Common myeloid progenitor, CD34-positive (primary cell): ENCODE measurements around the gene PNLIPRP1.

Experiments
- CTCF ChIA-PET: fragments of 350-600 bp; sonication (Branson Sonifier 250); formaldehyde crosslinking; loops from one replicate; lab custom pipeline; 2021; ENCODE audit warnings: antibody characterized with exemption; lab: Charles Lee
- POLR2A ChIA-PET: fragments of 350-600 bp; sonication (Branson Sonifier 250); formaldehyde crosslinking; loops from one replicate; lab custom pipeline; 2021; ENCODE audit warnings: antibody characterized with exemption; lab: Charles Lee
- DNase-seq, 3 donors: peaks; one replicate each; pipeline versions ENCODE4 v3.0.0 to v3.0.0-alpha.2; 2013
- H3K27ac ChIP-seq, 2 experiments: 1 replicate in 1 of 2; 2 replicates in 1 of 2; pipeline ENCODE4 v1.7.0; 2013; ENCODE audit warnings: inconsistent platforms in 2 of 2, low read length in 2 of 2, mild to moderate bottlenecking in 2 of 2, low read depth in 1 of 2, moderate library complexity in 1 of 2; ENCODE audit not compliant: severe bottlenecking in 2 of 2, insufficient read depth in 1 of 2, poor library complexity in 1 of 2
- H3K27me3 ChIP-seq, 5 experiments: replicated peaks in 2 of 5; 1 replicate in 3 of 5; 2 replicates in 2 of 5; pipeline versions ENCODE4 v1.6.1 to v1.7.0; 2013; ENCODE audit warnings: low read length in 4 of 5, mild to moderate bottlenecking in 2 of 5, moderate library complexity in 2 of 5, inconsistent platforms in 1 of 5; ENCODE audit not compliant: insufficient read depth in 5 of 5, control insufficient read depth in 4 of 5
- H3K36me3 ChIP-seq, 4 experiments: 1 replicate in 2 of 4; 2 replicates in 2 of 4; pipeline versions ENCODE4 v1.6.1 to v1.7.0; 2013; ENCODE audit warnings: low read length in 3 of 4, control low read depth in 1 of 4, mild to moderate bottlenecking in 1 of 4; ENCODE audit not compliant: control insufficient read depth in 4 of 4, insufficient read depth in 4 of 4
- H3K4me1 ChIP-seq, 4 experiments: 1 replicate in 3 of 4; 2 replicates in 1 of 4; pipeline versions ENCODE4 v1.6.1 to v1.7.1; 2013; ENCODE audit warnings: low read length in 3 of 4, mild to moderate bottlenecking in 3 of 4, control low read depth in 1 of 4, inconsistent platforms in 1 of 4, moderate library complexity in 1 of 4; ENCODE audit not compliant: control insufficient read depth in 4 of 4, insufficient read depth in 4 of 4; ENCODE audit errors: control extremely low read depth in 1 of 4
- H3K4me3 ChIP-seq, 7 experiments: 1 replicate in 4 of 7; 2 replicates in 3 of 7; pipeline versions ENCODE4 v1.5.1 to v1.7.0; 2013; ENCODE audit warnings: mild to moderate bottlenecking in 7 of 7, low read length in 6 of 7, moderate library complexity in 6 of 7, inconsistent platforms in 2 of 7, low read depth in 2 of 7, control low read depth in 1 of 7; ENCODE audit not compliant: insufficient read depth in 4 of 7, control insufficient read depth in 1 of 7; ENCODE audit errors: extremely low read depth in 1 of 7
- H3K9me3 ChIP-seq, 5 experiments: 1 replicate in 4 of 5; 2 replicates in 1 of 5; pipeline versions ENCODE4 v1.6.1 to v1.7.1; 2013; ENCODE audit warnings: low read length in 4 of 5, mild to moderate bottlenecking in 2 of 5, inconsistent platforms in 1 of 5, low read depth in 1 of 5, moderate library complexity in 1 of 5; ENCODE audit not compliant: control insufficient read depth in 4 of 5, insufficient read depth in 2 of 5; ENCODE audit errors: control extremely low read depth in 1 of 5
- WGBS: methylation state at CpG from one replicate; pipeline ENCODE4 v1.1.5; 2013; ENCODE audit not compliant: insufficient coverage; 5-methylcytosine and 5-hydroxymethylcytosine counted together

PNLIPRP1 gene

GRCh38 chr10:116598329-116598728, 7.6 kb downstream of the PNLIPRP1 start:
- H3K27me3 ChIP-seq = no peaks in the 10 kb centered on the region
- DNase-seq = no peak
- H3K27ac ChIP-seq = no peak overlapping the region
- H3K36me3 ChIP-seq = no peaks in the 10 kb centered on the region
- no peaks in the 10 kb centered on the region for H3K4me1 ChIP-seq
- ChIA-PET POLR2A (no interaction called here), CTCF (no interaction called here)
- H3K4me3 ChIP-seq = no peak overlapping the region
- H3K9me3 ChIP-seq = no peaks in the 10 kb centered on the region

GRCh38 chr10:116599991-116600390, 9.2 kb downstream of the PNLIPRP1 start:
- ChIA-PET POLR2A (no interaction called here), CTCF (no interaction called here)
- WGBS = 96% methylated on average over 4 of the region's 5 CpGs

DNA sequence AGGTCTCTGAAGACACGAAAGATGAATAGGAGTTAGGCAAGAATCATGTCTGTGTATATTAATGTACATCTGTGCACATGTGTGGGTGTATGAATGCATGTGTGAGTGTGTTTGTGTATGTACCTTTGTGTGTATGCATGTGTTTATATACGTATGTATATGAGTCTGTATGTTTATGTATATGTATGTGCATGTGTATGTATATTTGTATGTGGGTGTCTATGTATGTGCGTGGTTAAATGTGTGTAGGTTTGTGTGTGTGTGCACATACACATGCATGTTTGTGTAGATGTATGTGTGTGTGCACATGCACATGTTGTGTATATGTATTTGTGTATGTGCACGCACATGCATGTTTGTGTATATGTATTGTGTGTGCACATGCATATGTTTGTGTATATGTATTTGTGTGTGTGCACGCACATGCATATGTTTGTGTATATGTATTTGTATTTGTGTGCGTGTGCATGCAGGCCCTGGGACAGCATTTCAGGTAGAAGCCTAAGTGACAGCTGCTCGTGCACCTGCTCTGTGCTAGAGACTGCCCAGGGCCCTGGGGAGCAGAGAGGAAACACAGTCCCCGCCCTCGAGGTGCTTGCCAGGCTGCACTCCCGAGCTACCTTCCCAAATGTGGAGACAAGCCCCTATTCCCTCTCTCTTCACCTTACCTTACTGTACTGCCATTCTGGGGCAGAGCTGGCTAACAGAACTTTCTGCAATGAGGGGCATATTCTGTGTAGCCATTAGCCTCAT, 12.1 kb downstream of the PNLIPRP1 start:
- Histone ChIP-seq H3K9me3 (no peaks in the 10 kb centered on the region), H3K27me3 (peaks cover 0 to 2% (median 0%) of the 10 kb centered on the region in 5 experiments), H3K36me3 (no peaks in the 10 kb centered on the region), H3K27ac (no peak overlapping the region), H3K4me3 (no peak overlapping the region), H3K4me1 (no peaks in the 10 kb centered on the region)
- no peak for DNase-seq
- WGBS = 95% methylated on average over 10 of the region's 10 CpGs
- POLR2A ChIA-PET = no interaction called here
- CTCF ChIA-PET = no interaction called here

More at GRCh38 chr10:116599991-116600390, 9.2 kb downstream of the PNLIPRP1 start:
- Histone ChIP-seq H3K36me3 (no peaks in the 10 kb centered on the region), H3K4me1 (no peaks in the 10 kb centered on the region), H3K27ac (no peak overlapping the region), H3K9me3 (no peaks in the 10 kb centered on the region), H3K4me3 (no peak overlapping the region), H3K27me3 (no peaks in the 10 kb centered on the region)
- DNase-seq = no peak

GRCh38 chr10:116606061-116606483, 15.3 kb downstream of the PNLIPRP1 start:
- CTCF ChIA-PET = interaction anchor here (1.2 to 1.4 kb wide), 2 partner anchors 9 to 21 kb away, joined by 3 read pairs; no protein-coding TSS in a partner anchor
- Histone ChIP-seq H3K9me3 (peaks cover 0 to 3% (median 0%) of the 10 kb centered on the region in 5 experiments), H3K27me3 (peaks cover 0 to 27% (median 8%) of the 10 kb centered on the region in 5 experiments), H3K4me3 (no peak overlapping the region), H3K4me1 (peaks cover 0 to 6% (median 0%) of the 10 kb centered on the region in 4 experiments), H3K36me3 (no peaks in the 10 kb centered on the region), H3K27ac (no peak overlapping the region)
- DNase-seq = no peak
- POLR2A ChIA-PET = no interaction called here
- 76% methylated on average over 7 of the region's 8 CpGs for WGBS

GRCh38 chr10:116607336-116607735, 16.6 kb downstream of the PNLIPRP1 start:
- 91% methylated on average over 6 of the region's 6 CpGs for WGBS
- Histone ChIP-seq H3K4me1 (peaks cover 0 to 6% (median 0%) of the 10 kb centered on the region in 4 experiments), H3K27ac (no peak overlapping the region), H3K36me3 (no peaks in the 10 kb centered on the region), H3K4me3 (no peak overlapping the region), H3K27me3 (peaks cover 0 to 28% (median 10%) of the 10 kb centered on the region in 5 experiments), H3K9me3 (peaks cover 0 to 3% (median 0%) of the 10 kb centered on the region in 5 experiments)
- DNase-seq = no peak
- ChIA-PET POLR2A (no interaction called here), CTCF (no interaction called here)

DNA sequence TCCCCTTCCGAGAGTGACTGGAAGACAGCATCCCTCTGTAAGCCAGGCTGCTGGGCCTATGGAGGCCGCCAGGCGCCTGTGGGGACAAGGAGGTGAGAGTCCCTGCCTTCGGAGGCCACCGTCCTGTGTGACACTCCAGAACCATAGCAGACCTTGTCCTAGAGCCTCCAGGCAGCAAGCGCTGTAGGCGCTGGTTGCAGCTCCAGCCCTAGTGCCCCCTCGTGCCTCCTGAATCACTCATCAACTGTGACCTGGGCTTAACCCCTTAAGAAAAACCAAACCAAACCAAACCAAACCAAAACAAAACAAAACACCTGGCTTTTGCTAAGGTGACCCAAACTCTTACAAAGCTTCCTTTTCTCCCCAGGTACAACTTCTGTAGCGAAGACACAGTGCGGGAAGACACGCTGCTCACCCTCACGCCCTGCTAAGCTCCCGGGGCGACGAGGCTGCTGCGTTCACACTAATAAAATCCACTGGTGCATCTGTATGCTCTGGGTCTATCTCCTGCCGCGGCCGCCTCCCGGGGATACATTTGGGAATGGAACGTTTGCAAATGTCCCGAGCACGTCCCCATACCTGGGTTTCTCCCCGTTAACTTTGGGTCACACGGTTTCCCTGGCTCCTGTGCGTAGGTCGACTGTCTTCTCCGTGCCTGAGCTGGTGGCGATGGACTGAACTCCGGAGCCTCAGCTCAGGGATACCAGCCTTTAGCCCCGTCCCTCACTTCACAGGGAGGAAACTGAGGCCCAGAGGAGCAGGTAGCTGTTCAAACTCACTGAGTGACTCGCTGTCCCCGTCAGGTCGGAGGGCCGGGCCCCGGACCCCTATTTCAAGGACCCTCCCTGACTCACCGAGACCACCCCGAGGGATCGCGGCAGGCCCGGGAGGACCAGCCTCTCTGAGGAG, 18.2 kb downstream of the PNLIPRP1 start:
- peak in 1 of 3 donors; percentile 8 for DNase-seq
- peaks cover 0 to 6% (median 0%) of the 10 kb centered on the region in 4 experiments for H3K4me1 ChIP-seq
- peaks cover 0 to 3% (median 0%) of the 10 kb centered on the region in 5 experiments for H3K9me3 ChIP-seq
- ChIA-PET CTCF (no interaction called here), POLR2A (interaction anchor here (0.6 kb wide), 1 partner anchor 30 kb away, joined by 4 read pairs; no protein-coding TSS in a partner anchor)
- H3K27ac ChIP-seq = no peak overlapping the region
- WGBS = 39% methylated on average over 36 of the region's 41 CpGs
- H3K4me3 ChIP-seq = peak overlapping the region in 6 of 7 experiments; percentile 15 to 77 (median 22)
- peaks cover 0 to 28% (median 10%) of the 10 kb centered on the region in 5 experiments for H3K27me3 ChIP-seq
- no peaks in the 10 kb centered on the region for H3K36me3 ChIP-seq
